H7 (cell line): ENCODE measurements around the gene MTCL1. TPM values are rescaled to one million over a fixed set of nuclear protein-coding genes. Genes with fewer than 3 reads are reported as not detected.

Experiments used
- DNase-seq: peaks from one replicate; pipeline ENCODE4 v3.0.0; 2012
- H3K27me3 ChIP-seq: 2 replicates; pipeline ENCODE4 v1.6.0; 2011; ENCODE audit warnings: mild to moderate bottlenecking, low read length; ENCODE audit not compliant: control insufficient read depth, insufficient read depth
- H3K36me3 ChIP-seq: replicated peaks from 2 replicates; pipeline ENCODE4 v1.5.1; 2011; ENCODE audit warnings: low read length; ENCODE audit not compliant: control insufficient read depth, insufficient read depth
- H3K4me3 ChIP-seq: 2 replicates; pipeline ENCODE4 v1.5.1; 2011; ENCODE audit warnings: low read depth, mild to moderate bottlenecking, control low read depth, low read length, moderate library complexity; ENCODE audit not compliant: insufficient read depth
- total RNA-seq: library from RNA; depleted of rRNA; stranded (reverse); fragments of >200 nt; shearing (Covaris generic); gene quantifications from 2 replicates; pipeline ENCODE4 v1.2.3, GENCODE V29; 2014

MTCL1 gene
- total RNA-seq, 1 experiment from 2014 or later: 16.0 TPM

- DNase-seq: no peak
- H3K4me3 ChIP-seq: no peak overlapping the region
- H3K36me3 ChIP-seq: no peaks in the 10 kb centered on the region
- no peaks in the 10 kb centered on the region for H3K27me3 ChIP-seq
These were observed 8.3 kb downstream of the MTCL1 start for GRCh38 chr18:8713691-8714090.

GRCh38 chr18:8715599-8715998 is 10.2 kb downstream of the MTCL1 start:
- Histone ChIP-seq H3K36me3 (no peaks in the 10 kb centered on the region), H3K4me3 (no peak overlapping the region), H3K27me3 (no peaks in the 10 kb centered on the region)
- no peak for DNase-seq

- Histone ChIP-seq H3K27me3 (no peaks in the 10 kb centered on the region), H3K4me3 (no peak overlapping the region), H3K36me3 (peaks cover 2% of the 10 kb centered on the region; the same call in 1 of the 2 replicates)
- peak; percentile 83 for DNase-seq
These were observed 11.8 kb downstream of the MTCL1 start for GRCh38 chr18:8717011-8717770.

- DNase-seq: no peak
- Histone ChIP-seq H3K27me3 (no peaks in the 10 kb centered on the region), H3K36me3 (peaks cover 2% of the 10 kb centered on the region; the same call in 1 of the 2 replicates), H3K4me3 (no peak overlapping the region)
These were observed 13.1 kb downstream of the MTCL1 start for GRCh38 chr18:8718401-8718913.

GRCh38 chr18:8719192-8719591 is 13.8 kb downstream of the MTCL1 start:
- no peak for DNase-seq
- H3K4me3 ChIP-seq: no peak overlapping the region
- H3K27me3 ChIP-seq: no peaks in the 10 kb centered on the region
- H3K36me3 ChIP-seq: peaks cover 2% of the 10 kb centered on the region; the same call in 1 of the 2 replicates

GRCh38 chr18:8720141-8720540 is 14.8 kb downstream of the MTCL1 start:
- H3K4me3 ChIP-seq: no peak overlapping the region
- peaks cover 2% of the 10 kb centered on the region; the same call in 1 of the 2 replicates for H3K36me3 ChIP-seq
- H3K27me3 ChIP-seq: no peaks in the 10 kb centered on the region
- DNase-seq: no peak

- DNase-seq: no peak
- Histone ChIP-seq H3K36me3 (peaks cover 2% of the 10 kb centered on the region; the same call in 1 of the 2 replicates), H3K27me3 (no peaks in the 10 kb centered on the region), H3K4me3 (no peak overlapping the region)
These were observed 15.8 kb downstream of the MTCL1 start for GRCh38 chr18:8721094-8721669.

- no peaks in the 10 kb centered on the region for H3K27me3 ChIP-seq
- DNase-seq: peak; percentile 55
- peaks cover 2% of the 10 kb centered on the region; the same call in 1 of the 2 replicates for H3K36me3 ChIP-seq
- no peak overlapping the region for H3K4me3 ChIP-seq
These were observed 16.4 kb downstream of the MTCL1 start for GRCh38 chr18:8721716-8722115.

GRCh38 chr18:8722946-8723820 is 17.8 kb downstream of the MTCL1 start:
- Histone ChIP-seq H3K4me3 (no peak overlapping the region), H3K36me3 (peaks cover 2% of the 10 kb centered on the region; the same call in 1 of the 2 replicates), H3K27me3 (no peaks in the 10 kb centered on the region)
- DNase-seq: no peak

- Histone ChIP-seq H3K4me3 (no peak overlapping the region), H3K36me3 (peaks cover 2% of the 10 kb centered on the region; the same call in 1 of the 2 replicates), H3K27me3 (no peaks in the 10 kb centered on the region)
- peak; percentile 82 for DNase-seq
These were observed 19.1 kb downstream of the MTCL1 start for GRCh38 chr18:8724452-8724851.

GRCh38 chr18:8726281-8726680 is 20.9 kb downstream of the MTCL1 start:
- Histone ChIP-seq H3K36me3 (peaks cover 1% of the 10 kb centered on the region; the same call in 1 of the 2 replicates), H3K27me3 (no peaks in the 10 kb centered on the region), H3K4me3 (no peak overlapping the region)
- no peak for DNase-seq

- Histone ChIP-seq H3K36me3 (peaks cover 1% of the 10 kb centered on the region; the same call in 1 of the 2 replicates), H3K4me3 (no peak overlapping the region), H3K27me3 (no peaks in the 10 kb centered on the region)
- no peak for DNase-seq
These were observed 21.8 kb downstream of the MTCL1 start for GRCh38 chr18:8726963-8727705.

GRCh38 chr18:8730080-8730827 is 24.9 kb downstream of the MTCL1 start:
- DNase-seq: no peak
- Histone ChIP-seq H3K27me3 (no peaks in the 10 kb centered on the region), H3K36me3 (peaks cover 1% of the 10 kb centered on the region; the same call in 1 of the 2 replicates), H3K4me3 (no peak overlapping the region)
